LHCN-M2 (cell line): Measurements from ENCODE around the gene NT5C2. TPM values are rescaled to one million over a fixed set of nuclear protein-coding genes. Genes with fewer than 3 reads are reported as not detected.
"Not testable (repeated sequence)": the region's sequence is repeated elsewhere in the genome, so short reads cannot be mapped to it uniquely, and the experiment has no call there.

Experiments used
- DNase-seq: peaks from one replicate; pipeline ENCODE4 v3.0.0-alpha.2; 2012; ENCODE audit warnings: low read depth
- total RNA-seq: library from RNA; depleted of rRNA; stranded (reverse); fragments of >200 nt; gene quantifications from 2 replicates; pipeline ENCODE4 v1.2.3, GENCODE V29; 2014

Gene NT5C2
- total RNA-seq, 1 experiment from 2014 or later: 41.8 TPM

DNA sequence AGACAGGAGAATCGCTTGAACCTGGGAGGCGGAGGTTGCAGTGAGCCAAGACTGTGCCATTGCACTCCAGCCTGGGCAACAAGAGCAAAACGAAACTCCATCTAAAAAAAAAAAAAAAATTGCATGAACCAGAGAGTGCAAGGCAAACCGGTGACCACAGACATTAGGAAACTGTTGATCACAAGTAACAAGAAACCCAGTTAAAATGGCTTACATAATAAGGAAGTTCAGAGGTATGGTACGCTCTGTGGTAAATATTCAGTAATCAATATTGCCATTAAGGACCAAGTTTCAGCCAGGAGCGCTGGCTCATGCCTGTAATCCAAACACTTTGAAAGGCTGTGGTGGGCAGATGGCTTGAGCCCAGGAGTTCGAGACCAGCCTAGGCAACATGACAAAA lies 9.2 kb upstream of the NT5C2 start:
- no peak for DNase-seq

DNA sequence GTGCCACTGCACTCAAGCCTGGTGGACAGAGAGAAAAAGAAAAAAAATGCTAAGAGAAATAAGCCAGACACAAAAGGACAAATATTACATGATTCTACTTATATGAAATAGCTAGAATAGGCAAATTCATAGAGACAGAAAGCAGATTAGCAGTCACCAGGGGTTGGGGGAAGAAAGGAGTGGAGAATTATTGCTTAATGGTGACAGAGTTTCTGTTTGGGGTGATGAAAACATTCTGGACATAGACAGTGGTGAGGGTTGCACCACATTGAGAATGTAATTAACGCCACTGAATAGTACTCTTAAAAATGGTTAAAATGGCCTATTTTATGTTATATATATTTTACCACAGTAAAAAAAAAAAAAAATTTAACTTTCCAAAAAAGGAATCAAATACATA lies 6.4 kb upstream of the NT5C2 start:
- no peak for DNase-seq

DNA sequence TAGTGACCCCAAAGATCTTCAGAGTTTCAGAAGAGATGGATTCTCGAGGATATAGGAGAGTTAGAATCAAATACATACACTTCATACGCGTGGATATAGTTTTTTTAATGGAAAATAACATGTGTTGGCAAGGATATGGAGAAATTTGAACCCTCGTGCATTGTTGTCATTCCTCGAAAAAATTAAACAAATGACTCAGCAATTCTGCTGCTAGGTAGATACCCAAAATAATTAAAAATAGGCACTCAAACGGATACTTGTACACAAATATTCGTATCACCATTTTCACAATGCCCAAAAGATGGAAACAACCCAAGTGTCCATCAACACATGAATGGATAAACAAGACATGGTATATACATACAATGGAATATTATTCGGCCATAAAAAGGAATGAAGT lies 5.6 kb upstream of the NT5C2 start:
- DNase-seq: no peak

DNA sequence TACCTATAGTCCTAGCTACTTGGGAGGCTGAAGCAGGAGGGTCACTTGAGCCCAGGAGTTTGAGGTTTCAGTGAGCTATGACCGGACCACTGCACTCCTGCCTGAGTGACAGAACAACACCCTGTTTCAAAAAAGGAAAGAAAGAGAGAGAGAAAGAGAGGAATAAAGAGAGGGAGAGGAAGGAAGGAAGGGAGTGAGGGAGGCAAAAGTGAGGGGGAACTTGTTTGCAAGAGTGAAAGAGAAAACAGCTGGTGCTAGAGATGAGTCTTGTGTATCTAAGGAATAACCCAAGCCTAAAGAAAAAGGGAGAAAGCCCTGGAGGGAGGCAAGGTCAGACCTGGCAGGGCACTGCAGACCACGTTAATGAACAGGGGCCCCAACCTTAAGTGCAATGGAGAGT lies 4.8 kb upstream of the NT5C2 start:
- DNase-seq: no peak

DNA sequence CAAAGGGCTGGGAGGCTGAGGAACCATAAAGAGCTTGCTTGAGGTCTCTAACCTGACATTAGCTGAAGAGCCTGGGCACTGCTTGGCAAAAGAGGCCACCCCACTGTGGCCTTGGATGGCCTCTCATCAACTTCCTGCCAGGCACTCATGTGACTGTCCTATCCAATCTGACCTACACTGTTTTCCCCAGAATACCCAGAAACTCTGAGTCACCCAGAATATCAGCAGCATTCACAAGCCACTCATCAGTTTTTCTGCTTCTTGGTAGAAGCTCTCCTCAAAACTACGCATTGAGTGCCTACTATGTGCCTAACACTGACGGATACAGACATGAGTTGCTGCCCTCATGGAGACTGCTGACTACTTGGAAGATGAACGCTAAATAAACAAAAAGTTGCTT lies 4.1 kb upstream of the NT5C2 start:
- peak; percentile 86 for DNase-seq

DNA sequence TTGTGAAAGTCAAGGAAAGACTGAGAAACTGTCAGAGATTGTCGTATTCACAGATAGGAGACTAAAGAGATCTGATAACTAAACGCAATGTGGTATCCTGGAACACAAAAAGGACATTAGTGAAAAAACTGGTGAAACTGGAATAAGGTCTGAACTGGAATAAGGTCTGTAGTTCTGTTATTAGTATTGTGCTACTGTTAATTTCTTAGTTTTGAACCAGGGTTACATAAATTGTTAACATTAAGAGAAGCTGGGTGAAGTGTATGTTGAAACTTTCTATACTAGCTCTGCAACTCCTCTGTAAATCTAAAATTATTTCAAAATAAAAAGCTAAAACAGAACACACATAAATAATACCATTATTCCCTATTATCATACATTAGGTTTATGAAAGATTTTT lies 3.4 kb upstream of the NT5C2 start:
- DNase-seq: no peak

DNA sequence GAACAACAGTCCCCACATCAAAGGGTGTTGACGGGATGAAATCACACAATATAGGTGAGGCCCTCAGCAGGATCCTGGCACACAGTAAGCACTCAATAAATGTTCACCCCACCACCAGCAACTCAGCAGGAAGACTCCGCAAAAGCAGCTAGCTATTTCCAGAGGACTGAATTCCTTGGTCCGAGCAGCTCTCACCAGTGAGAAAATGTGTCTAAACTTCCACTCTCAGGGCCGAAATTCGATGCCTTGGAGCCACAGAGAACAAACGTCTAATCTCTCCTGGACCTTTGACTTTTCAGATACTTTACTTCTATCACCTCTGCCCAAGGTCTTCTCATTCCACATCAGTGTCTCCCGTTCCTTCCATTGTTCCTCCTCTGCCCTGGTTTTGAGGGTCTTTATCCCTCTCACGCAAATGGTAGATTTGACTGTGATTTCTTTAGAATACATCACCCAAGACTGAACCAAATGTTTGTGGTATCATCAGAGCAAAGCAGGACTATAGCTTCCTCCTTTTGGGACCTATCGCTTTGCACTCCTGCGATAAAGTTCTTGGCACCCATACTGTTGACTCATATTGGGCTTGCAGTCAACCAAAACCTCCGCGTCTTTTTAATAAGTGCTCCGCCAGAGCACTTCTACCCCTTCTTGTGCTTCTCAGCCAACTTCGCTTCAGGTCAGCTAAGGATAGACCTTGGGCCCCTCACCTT lies 903 bp upstream of the NT5C2 start:
- DNase-seq: no peak

DNA sequence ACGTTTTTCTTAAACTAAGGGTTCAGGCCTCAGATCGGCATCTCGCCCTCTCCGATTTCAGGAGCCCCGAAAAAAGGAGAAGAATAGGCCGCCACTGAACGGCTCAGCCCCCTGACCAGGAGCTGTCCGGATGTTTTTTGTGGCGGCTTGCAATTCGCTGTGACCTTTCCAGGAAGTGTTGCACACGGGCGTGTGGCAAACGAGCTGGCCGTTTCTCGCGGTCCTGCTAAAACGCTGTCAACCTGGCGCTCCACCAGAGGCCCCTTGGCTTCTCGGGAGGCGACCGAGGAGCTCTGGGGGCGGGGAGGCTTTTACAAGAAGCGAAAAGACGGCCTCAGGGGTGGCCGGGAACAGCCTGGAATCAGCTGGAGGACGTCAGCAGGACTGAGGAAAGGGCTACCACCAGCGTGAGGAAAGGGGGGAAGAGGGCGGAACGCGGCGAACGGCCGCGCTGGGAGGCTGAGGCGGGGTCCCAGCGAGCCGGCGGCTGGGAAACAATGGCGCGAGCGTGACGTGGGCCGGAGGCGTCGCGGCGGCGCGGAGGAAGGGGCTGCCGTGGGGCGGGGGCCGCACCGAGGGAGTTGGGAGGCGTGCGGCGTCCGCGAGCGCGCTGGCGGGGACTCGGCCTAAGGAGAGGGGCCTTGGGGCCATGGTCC lies 493 bp downstream of the NT5C2 start:
- DNase-seq: peak; percentile 73

DNA sequence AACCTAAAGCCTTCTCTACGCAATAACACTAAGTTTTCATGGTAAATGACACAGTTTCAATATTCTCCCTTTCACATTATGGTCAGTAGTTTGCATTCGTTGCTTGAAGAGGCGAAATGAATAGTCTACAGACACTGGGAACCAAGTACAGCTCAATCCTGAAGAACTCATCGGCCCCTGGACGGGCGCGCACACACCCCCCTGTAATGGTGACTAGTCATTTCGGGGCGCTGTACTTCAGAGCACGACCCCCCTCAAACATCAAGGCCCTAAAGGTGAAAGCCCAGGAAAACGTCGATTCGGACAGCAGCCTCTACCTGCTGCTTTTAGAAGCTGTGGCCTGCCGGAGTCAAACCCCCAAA lies 1.0 kb downstream of the NT5C2 start:
- DNase-seq: peak; percentile 19

DNA sequence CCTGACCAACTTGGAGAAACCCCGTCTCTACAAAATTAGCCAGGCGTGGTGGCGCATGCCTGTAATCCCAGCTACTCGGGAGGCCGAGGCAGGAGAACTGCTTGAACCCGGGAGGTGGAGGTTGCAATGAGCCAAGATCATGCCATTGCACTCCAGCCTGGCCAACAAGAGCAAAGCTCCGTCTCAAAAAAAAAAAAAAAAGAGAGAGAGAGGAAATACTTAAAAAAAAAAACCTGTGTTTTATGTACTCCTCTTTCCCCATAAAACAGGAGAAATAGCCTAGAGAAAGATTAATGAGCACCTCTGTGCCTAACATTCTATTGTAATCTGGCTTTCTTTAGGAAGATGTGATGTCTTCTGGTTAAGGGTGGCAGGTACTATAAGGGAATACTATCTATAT lies 1.9 kb downstream of the NT5C2 start:
- DNase-seq: not testable (repeated sequence)

DNA sequence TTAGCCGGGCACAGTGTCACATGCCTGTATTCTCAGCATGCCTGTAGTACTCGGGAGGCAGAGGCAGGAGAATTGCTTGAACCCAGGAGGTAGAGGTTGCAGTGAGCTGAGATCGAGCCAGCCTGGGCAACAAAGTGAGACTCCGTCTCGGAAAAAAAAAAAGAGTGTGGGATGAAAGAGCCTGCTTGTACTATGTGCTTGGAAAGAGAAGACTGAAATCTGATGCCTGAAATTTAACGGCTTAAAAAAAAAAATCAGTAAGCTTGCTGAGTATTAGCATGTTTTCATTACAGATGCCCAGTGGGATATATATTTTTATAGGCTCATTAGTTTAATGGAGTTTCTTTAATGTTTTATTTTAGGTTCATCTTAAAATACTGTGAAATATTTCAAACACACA lies 4.2 kb downstream of the NT5C2 start:
- no peak for DNase-seq

DNA sequence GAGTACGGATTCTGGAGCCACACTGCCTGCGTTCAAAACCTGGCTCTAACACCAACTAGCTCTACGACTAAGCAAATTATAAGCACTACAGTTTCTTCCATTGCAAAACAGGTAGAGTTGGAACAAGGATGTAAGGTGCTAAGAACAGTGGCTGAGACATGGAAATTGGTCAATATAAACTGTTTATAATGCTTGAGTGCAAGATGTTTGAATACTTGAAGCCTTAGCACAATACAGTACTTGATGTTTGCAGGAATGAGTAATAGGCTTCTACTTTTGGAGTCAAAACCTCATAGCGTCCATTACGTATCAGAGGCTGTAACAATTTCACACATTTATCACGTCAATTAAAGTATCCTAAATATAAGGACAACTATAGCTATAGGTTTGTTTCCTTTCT lies 6.9 kb downstream of the NT5C2 start:
- DNase-seq: no peak

DNA sequence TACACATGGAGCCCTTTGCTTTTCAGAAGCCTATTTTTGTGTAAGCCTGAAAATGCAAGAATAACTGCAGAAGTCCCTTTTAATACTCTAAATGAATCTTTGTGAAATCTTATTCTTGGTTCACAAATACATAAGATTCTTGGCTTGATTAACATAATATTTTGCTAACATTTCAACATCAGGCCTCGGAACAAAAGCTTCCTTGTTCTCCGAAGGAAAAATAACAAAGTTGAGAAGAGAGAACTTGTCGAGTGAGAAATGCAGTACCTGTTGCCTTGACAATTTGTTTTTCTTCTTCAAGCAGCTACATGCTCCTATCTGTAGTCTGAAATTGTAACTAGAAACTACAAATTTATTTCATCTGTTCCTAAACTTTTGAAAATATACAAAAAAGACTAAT lies 8.5 kb downstream of the NT5C2 start:
- no peak for DNase-seq

DNA sequence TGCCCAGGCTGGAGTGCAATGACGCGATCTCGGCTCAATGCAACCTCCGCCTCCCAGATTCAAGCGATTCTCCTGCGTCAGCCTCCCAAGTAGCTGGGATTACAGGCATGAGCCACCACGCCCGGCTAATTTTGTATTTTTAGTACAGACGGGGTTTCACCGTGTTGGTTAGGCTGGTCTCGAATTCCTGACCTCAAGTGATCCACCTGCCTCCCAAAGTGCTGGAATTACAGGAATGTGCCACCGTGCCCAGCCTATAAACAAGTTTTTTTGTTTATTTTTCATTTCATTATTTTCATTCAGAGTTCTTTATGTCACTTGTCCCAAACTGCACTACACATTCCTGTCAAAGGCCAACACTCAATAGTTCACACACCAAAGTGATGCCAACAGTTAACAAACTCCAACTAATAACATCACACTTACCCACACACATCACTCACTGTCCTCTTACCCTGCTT lies 9.1 kb downstream of the NT5C2 start:
- DNase-seq: not testable (repeated sequence)

DNA sequence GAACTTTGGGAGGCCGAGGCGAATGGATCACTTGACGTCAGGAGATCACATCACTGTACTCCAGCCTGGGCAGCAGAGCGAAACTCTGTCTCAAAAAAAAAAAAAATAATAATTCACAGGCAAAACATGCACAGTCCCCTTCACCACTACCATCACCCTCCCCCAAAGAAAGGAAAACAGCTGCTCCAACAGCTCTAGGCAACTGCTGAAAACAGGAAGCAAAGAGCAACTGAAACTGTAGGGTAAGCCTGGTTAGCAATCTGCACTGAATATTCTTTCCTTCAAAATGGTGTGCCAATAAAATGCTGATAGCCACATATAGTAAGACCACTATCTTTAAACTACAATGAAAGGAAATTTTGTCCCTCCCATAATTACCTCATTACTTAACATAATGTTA lies 11.8 kb downstream of the NT5C2 start:
- DNase-seq: peak; percentile 92

DNA sequence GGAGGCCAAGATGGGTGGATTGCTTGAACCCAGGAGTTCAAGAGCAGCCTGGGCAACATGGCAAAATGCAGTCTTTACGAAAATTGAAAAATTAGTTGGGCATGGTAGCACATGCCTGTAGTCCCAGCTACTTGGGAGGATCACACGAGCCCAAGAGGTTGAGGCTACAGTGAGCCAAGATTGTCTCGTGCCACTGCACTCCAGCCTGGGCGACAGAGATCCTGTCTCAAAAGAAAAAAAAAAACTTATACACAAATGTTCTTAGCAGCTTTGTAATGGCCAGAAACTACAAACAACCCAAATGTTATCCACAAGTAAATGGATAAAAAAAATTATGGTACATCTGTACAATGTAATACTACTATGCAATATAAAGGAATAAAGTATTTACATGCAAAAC lies 12.6 kb downstream of the NT5C2 start:
- DNase-seq: no peak

DNA sequence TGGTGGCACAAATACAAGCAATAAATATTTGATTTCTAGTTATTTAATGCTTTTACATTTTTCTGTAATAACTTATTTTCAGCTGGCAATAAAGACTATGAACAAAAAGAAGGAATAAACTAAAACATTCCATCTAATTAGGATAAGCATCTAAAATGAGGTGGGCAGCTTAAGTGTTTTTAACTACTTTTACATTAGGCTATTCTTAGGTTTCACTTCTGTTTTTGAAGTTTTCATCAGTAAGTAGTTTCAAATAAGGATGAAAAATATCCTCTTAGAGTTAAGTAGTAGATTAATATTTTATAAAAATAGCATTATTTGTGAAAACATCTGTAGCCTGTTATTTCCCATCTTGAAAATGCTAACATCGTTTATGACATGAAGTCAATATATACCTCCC lies 15.9 kb downstream of the NT5C2 start:
- DNase-seq: no peak

DNA sequence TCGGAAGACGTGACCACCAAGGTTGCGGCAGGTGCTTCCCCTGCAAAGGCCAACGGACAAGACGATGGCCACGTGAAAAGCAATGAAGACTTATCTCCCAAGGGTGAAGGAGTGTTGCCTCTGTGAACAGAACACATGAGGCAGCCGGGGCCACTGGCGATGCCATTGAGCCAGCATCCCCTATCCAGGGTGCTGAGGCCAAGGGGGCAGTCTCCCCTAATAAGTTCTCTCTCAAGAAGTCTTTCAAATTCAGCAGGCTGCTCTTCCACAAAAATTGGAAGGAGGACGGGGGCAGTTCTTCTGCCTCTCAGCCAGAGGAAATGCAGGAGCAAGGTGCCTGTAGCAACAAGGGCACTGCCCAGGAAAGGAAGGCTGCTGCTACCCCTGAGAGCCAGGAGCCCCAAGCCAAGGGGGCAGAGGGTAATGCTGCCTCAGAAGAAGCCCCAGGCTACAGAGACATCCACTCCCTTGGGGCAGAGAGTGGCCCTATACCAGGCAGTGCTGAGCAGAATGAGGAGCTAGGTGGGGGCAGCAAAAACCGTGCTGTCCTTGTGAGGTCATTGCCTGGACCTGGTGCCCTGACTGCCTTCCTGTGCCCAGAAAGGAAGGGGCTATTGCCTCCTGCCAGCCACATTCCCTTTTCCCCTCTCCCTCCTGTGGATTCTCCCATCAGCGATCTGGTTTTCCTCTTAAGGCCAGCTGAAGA lies 17.3 kb downstream of the NT5C2 start:
- no peak for DNase-seq

DNA sequence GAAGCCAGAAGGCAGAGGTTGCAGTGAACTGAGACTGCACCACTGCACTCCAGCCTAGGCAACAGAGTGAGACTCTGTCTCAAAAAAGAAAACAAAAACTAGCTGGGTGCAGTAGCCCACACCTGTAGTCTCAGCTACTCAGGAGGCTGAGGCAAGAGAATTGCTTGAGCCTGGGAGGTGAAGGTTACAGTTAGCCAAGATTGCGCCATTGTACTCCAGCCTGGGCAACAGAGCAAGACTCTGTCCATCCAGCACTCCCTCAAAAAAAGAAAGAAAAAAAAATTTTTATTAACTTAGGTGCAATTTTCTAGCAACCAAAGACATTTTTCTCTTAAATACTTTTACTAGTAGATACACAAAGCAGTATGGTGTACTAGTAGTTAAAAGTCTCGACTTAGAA lies 18.7 kb downstream of the NT5C2 start:
- not testable (repeated sequence) for DNase-seq

DNA sequence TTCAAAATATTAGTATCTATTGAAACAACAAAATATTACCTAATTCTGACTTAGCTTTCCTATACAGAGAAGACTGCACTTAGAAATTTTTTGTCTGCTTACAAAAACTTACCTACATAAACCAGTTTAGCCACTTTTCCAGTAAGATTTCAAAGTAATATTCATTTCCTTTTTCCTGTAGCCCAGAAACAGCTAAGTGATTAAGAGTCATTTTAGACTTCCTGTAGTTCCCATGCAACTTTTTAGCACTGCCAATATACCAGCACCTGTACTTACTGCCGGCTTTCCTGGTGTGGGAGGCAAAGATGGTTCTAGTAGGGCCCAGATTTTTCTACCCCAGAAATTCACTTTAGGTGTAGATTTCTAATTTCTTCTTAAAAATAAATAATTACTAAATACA lies 21.8 kb downstream of the NT5C2 start:
- no peak for DNase-seq

DNA sequence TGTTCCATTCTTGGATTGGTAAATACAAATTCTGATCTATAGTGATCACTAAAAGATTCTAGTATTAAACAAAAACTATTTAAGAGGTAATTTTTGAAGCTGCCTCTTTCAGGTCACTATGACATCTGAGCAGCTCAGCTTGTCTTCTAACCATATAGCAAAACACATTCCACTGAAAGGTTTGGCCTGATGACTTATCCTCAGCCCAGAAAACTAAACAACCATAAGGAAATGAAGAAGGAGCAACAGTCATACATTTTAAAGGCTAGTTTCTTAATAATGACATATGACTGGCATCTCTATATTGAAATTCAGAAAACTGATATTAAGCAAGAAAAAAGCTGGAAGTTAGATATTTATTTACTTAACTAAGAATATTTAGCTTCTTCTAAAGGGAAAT lies 24.6 kb downstream of the NT5C2 start:
- peak; percentile 64 for DNase-seq

DNA sequence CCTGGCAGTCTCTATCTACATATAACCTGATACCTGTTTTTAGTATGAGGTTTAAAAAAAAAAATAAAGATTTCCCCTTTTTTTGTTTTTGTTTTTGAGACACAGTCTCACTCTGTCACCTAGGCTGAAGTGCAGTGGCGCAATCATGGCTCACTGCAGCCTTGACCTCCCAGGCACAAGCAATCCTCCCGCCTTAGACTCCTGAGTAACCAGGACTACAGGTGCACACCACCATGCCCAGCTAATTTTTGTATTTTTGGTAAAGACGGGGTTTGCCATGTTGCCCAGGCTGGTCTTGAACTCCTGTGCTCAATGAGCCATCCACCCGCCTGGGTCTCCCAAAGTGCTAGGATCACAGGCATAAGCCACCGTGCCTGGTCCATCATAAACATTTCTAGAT lies 25.5 kb downstream of the NT5C2 start:
- not testable (repeated sequence) for DNase-seq

DNA sequence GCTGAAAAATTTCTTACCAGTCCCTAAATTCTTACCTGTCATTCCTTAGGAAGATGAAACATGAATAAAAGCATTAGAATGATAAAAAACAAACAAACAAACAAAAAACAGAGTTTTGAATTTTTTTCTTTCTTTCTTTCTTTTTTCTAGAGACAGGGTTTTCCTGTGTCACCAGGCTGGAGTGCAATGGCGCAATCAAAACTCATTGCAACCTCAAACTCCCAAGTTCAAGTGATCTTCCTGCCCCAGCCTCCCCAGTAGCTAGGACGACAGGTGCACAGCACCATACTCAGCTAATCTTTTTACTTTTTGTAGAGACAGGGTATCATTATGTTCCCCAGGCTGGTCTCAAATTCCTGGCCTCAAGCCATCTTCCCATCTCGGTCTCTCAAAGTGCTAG lies 26.5 kb downstream of the NT5C2 start:
- no peak for DNase-seq
